SK-N-MC (cell line): ENCODE data around the gene NSFL1C.

Experiments
- EZH2 ChIP-seq: fragments of 200-600 bp; sonication (generic); IDR thresholded peaks from one replicate; pipeline ENCODE4 v1.6.1; 2017; ENCODE audit warnings: antibody characterized with exemption
- FOXP2 ChIP-seq: optimal IDR thresholded peaks from 2 replicates; pipeline ENCODE3; 2011; ENCODE audit warnings: mild to moderate bottlenecking, moderate library complexity; ENCODE audit not compliant: insufficient read depth; ENCODE audit errors: extremely low read length, control extremely low read depth
- POLR2AphosphoS5 ChIP-seq: IDR thresholded peaks from 2 replicates; pipeline ENCODE4 v1.6.1; 2012; ENCODE audit warnings: mild to moderate bottlenecking, low read depth, low read length, borderline replicate concordance

- no peak for TF ChIP-seq POLR2AphosphoS5
- TF ChIP-seq EZH2, result no peak
- peak; percentile 49 for TF ChIP-seq FOXP2
Measured at GRCh38 chr20:1423625-1424106, 43.0 kb downstream of the NSFL1C start.
